CD4-positive, alpha-beta T cell treated with Interleukin-1 beta for 1 hour (primary cell): ENCODE measurements around the gene C1RL.

Experiments
- DNase-seq, 2 donors: peaks; one replicate each; pipeline ENCODE4 v3.0.0-alpha.2; 2020 to 2022

C1RL gene

DNA sequence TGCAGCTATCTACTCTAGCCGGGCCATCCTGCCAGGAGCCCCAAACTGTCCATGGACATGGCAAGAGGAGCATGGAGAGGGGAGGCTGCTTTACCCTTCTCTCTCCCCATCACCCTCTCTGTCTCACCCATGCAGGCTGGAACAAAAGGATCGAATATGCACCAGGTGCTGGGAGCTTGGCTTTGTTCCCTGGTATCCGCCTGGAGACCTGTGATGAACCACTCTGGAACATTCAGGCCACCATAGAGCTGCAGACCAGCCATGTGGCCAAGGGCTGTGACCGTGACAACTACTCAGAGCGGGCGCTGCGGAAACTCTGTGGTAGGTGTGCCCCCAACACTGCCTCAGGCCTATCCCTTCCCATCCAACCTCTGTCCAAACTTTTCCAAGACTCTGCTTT lies 27.1 kb upstream of the C1RL start:
- DNase-seq: no peak

DNA sequence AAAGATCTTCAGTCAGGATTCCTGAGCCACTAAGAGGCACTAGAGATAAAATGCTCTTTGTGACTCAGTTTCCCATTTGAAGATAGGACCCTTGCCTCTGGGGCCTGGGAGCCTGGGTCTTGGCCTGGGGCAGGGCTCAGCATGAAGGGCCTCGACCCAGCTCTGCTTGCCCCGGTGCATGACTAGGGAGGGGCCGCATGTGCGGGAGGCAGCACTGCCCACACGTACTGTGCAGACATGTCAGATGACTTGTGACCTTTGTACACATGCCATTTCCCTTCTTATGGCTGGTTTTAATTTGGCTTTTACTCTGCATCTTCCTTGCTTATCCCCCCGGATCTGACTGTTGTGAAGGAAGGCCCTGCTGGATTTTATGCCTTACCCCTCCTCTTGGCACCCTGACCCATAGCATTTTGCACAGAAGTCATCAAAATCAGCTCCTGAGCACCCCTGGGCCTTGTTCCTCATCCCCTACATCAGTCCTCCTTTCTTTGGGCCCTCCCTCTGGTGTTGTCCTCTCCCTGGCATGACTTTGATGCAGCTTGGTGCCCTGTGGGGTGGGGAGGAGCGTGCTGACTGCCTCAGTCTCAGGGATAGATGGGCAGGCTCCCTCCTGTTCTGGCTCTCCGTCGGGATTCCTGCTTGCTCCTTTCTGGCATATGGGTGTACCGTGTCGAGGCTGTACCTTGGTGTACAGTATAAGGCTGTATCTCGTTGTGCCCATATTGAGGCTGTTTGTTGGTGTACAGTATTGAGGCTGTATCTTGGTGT lies 25.6 kb upstream of the C1RL start:
- no peak for DNase-seq

DNA sequence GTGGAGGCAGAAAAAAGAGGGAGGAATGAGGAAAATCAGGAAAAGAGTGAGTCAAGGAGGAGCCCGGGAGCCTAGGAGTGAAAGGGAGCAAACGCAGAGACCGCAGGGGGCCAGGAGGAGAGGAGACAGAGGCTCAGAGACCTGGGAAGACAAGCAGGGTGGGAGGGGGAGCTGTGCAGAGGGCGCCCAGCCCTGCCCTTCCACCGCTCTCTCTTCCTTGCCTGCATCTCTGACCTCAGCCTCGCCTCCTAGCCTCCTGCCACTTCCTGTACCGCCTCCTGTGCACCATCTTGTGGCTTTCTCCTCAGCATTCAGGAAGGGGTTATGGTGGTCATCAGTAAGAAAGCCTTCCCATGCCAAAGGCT lies 22.5 kb upstream of the C1RL start:
- DNase-seq: peak; percentile 26 to 38

DNA sequence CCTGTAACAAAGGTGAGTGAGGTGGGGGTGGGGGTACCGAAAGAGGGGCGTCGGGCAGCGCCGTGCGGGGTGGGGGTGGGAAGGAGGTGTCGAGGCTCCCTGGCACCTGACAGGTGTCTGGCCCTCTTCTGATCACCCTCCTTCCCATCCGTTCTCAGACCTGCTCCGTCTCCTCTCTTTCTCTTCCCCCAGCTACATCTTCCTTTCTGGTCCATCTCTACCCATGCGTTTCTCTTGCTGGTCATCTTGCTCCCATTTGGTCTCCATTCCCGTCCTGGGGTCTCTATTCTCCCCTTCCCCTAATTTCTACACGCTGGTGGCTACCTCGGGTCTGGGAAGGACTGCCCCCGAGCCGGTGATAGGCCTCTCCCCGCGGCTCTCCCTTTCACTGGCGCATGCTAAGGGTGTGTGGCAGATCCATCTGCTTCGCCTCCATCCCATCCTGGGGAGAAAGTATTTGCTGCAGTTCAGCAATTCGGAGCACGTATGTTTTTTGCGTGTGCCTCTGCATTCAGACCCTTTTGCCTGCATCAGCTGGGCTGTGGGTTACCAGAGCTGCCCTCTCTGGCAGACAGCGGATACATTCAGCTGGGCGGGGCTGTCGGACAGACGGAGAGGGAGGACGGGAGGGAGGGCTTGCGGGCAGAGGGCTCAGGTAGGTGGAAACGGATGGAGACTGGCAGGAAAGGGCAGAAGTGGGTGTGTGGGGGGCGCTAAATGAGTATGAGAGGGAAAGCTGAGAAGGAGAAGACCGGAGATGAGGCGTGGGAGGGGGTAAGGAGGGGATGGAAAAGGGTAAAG lies 21.9 kb upstream of the C1RL start:
- DNase-seq: peak; percentile 54 to 60

DNA sequence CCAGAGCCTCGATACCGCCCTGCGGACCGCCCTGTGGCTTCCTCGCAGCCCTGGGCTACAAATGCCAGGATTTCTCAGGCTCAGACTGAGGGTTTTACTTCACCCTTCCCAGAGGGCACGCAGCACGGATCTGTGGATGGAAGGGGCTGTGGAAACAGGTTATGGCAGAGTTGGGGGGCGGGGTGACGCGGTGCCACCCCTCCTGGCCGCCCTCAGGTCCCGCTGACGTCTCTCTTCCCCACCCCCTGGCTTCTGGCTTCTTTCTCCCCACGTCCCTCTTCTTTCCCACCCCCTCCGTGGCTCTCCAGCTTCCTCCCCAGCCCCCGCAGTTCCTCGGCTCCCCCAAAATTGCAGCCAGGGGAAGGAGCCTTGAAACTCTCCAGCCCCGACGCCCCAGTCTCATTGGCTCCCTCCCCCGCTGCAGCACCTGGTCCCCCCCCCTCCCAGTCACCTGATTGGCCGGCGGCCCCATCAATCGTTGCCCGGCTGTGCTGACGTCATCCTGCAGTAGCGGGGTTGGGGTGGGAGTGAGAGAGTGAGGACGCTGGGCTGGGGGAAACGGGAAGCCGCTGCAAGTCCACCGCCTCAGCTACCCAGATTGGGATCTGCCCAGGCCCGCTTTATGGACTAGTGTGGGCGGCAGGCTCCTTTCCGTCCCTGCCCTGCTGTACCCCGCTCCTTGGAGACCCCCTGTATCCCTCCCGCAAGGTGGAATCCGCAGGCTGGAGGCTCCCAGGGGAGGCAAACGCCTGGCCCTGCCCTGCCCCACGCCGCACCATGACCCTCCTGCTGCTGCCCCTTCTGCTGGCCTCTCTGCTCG lies 21.1 kb upstream of the C1RL start, which contains the start of gene CLSTN3:
Gene CLSTN3, plus strand, starts transcription at position 500 of the 820 bp plus-strand sequence. Its CDS starts 278 bp downstream, at position 778.
- DNase-seq: peak; percentile 85 to 91

DNA sequence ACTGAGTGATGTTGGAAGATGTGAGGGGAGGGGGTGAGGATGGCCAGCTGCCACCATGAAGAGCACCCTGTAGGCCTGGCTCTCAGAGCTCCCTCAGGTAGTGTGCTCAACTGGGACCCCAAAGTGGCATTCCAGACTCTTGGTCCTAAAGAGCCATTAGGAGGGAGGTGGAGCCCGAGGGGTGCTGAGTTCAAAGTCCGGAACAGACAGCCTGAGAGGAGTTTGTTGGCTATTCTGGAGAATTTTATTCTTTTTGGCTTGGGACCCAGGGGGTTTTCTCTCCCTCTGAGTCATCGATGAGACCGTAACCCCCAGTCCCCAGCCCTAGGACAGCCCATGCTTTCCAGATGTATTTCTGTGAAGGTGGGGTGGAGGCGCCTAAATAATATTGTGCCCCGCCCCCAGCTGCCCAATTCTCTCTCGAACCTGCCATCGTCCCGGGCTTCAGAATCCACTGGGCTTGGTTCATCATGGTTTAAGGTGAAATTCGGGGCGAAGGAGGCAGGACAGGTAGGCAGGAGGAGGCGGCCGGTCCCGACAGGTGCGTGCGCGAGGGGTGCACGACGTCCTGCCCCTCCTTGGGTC lies 20.4 kb upstream of the C1RL start:
- no peak for DNase-seq

DNA sequence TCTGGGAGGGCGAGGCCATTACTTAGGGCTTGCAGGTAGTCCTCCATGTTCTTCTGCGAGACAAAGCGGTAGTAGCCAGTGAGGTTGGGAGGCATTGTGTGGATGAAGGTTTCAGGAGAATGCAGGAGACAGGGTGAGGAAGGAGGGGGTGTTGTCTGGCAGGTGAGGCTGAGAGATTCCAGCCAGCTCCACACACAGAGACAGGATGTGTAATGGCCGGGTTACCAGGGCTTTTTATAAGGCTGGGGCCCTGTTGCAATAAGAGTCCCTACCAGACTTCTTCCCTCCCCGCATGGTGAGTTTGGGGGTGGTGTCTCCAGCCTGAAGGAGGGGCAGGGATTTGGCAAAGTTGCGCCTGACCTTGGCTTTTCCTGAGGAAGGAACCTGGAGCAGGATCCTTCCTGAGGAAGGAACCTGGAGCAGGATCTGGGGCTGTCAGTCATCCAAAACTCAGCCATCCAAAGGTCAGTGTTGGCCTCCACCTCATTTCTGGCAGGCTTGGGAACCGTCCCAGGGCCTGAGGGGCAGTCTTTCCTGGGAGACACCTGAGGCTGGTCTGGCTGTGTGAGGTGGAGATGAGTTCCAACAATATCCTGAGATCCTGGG lies 19.8 kb upstream of the C1RL start, which contains the start of gene RBP5:
Gene RBP5, minus strand, starts transcription at position 209 of the 606 bp plus-strand sequence. Its CDS starts 114 bp downstream, at position 95.
- DNase-seq: no peak

DNA sequence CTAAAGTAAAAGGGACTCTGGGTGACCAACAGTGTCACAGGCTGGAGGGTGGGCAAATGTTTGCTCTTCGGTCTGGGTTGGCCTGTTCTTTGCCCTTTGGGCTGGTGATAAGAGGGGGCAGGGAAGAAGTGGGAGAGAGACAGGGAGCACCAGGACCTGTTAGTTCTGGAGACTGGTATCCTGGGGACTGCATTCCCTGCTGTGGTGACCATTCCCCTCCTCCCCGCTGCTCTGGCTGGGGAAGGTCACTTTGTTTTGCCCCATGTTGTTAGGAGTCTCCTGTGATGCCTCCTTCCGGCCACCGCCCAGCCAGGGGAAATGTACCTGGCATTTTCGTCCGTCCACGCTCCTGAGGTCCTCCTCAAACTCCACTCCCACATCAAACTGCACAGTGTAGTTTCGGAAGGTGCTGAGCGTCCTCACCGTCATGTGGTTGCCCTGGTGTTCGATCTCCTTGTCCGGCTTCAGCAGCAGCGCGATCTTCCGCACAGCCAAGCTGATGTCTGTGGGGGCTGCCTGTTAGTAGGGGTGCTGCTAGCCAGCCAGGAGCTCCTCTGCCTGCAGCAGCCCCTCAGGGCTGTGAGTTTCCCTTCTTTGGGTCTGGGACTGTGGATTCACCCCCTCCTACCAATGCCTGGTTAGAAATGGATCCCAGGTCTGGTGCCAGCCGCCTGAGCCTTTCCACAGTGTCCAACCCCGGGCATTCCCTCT lies 19.1 kb upstream of the C1RL start:
- DNase-seq: no peak

DNA sequence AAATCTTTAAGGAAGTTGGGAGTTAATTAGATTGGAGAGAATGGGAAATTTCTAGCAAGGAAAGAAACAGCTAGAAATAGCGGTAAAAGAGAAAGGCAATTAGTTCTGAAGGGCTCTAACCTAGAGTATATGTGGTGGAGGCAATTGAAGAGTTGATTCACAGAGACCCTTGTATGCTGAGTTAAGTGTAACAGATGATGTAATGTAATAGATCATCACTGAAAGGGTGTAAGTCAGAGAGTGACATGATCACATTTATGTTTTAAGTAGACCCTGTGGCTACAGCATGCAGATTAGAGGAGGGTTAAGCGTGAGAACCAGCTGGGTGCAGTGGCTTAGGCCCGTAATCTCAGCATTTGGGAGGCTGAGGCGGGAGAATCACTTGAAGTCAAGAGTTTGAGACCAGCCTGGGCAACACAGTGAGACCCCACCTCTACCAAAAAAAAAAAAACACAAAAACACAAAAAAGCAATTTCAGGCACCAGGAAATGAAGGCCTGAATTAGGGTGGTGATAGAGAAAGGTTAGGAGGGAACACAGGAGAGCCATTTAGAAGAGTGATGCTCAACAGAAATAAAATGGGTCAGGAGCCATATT lies 16.7 kb upstream of the C1RL start:
- no peak for DNase-seq

DNA sequence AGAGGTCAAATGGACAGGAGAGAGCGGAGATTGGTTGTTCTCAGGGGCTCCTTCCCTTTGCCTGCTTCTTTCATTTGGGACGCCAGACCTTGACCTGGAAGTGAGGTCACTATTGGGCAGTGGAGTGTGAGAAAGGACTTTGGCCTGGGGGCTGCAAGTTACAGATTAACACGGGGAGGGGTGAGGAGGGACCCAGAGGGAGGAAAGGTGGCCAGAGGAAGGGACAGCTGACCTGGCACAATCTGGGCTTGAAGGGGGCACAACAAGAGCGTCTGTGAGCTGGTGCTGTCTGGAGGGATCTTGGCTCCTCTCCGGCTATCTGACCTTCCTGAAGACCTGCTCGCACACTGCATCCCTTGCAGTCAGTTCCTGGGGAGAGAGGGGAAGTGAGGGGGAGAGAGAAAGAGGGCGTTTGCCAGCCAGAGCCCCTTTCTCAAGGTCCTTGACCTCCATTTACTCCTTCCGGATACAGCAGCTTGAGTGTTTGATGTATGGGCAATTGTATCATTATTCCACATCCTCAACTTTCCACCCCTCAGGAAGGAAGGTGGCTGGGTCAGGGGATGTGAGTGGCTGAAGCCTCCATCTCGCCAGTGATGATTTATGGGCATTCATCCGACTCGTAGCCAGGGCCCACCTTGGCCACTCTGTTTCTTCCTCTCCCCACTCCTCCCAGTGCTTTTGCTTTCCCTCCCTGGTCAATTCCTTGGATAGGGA lies 14.9 kb upstream of the C1RL start:
- no peak for DNase-seq

DNA sequence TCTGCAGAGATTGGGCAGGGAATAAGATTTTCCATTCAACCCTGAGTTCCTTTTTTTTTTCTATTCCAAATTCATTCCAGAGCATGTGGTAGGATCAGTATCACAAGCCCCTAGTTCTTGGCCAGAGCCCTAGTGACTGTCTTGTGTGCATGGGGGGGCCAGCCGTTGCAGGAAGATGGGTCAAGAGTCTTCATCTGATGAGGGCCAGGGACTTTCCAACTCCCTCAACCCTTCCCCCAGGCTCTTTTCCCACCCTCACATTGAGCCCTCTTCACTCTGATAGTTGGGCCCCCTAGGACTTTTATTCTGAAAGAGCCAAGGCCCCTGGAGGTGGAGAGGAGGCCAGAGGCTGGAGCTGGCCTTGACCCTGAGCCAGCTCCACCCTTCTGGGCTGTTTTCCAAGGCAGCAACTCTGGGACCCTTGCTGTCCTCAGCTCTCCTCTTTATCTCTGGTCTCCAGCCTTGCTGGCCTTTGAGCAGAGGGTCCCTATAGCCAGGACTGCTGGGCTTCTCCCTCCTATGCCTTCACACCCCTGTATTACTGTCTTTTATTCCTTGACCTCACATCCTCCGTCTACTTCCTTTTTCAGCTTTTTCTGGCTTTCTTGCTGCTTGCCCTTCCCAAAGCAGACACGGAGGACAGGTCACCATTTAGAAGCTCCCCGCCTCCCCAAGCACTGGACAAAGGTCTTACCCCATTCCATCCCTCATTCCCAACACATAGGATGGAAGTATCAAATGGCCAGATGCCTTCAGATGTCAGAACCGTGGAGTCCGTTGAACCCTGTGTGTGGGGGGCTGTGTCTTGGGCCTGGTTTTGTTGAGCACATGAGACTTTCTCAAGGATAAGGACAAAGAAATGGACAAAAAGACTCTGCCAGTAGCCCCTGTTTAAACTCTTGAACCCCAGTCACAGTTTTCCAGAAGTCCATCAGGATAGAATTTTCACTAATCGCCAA lies 14.1 kb upstream of the C1RL start:
- no peak for DNase-seq

DNA sequence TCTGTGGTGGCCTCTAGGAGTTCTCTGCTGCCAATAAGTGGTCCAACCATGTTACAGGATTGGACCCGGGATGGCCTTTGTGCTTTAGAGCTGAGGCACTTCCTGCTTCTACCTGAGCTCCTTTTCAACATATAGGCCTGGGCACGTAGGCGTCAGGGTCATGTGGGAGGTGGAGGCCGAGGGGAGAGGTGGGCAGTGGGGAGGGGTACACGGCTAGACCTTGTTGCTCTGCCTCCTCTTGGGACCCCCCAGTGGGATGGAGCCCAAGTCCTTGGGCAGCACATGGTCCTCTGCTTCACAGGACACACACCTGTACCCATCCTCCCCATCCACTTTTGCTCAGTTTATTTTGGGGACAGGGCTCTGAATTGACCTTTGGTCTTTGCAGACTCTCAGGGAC lies 12.3 kb upstream of the C1RL start:
- DNase-seq: no peak

DNA sequence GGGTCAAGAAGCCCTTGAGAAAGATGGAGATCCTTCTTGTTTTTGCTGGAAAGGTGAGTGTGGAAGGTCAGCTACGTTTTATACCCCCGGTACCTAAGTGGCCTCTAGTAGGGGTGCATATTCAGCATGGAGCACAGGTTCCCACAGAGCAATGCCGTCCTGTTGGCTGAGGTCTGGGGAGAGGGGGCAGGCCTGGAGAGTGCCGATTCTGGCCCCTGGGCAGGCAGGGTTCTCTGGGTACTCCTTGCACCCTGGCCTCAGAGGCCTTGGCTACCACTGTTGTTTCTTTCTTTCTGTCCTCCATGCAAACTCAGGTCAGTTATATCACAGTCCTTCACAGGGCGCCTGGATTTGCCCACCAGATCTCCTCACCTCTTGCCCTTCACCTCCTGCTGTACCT lies 11.2 kb upstream of the C1RL start:
- DNase-seq: no peak

DNA sequence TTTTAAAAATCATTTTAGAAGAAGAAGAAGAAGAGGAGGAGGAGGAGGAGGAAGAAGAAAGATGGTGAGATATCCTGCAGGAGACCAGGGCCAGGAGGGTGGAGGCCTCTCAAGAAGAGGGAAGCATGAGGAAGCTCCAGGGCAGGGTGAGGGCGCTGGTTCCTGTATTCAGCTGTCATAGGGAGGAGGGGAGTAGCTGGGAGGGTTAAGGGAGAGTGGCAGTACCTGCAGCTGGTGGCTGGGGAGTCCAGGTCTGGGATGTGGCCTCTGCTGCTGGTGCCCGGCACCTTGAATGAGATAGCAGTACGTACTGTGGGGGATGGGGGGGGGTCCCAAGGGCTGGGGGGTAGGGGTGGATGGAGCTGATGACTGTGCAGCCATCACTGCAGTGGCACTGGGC lies 9.9 kb upstream of the C1RL start:
- no peak for DNase-seq

DNA sequence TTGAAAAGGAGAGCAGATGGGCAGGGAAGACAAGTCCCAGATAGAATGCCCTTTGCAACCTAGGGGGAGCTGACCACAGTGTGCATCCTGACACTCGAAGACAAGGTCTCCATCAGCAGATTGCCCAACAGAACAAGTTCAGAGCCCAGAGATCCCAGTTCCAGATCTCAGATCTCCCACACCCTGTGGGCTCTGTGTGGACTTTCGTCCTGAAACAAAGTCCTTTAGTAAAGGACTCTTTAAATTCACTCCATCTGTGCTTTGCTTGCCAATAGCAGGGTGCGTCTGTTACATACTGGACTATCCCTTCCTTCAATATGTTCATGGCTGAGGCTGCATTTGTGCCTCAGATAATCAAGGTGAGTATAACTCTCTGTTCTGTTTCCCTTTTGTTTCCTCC lies 8.7 kb upstream of the C1RL start:
- DNase-seq: no peak

DNA sequence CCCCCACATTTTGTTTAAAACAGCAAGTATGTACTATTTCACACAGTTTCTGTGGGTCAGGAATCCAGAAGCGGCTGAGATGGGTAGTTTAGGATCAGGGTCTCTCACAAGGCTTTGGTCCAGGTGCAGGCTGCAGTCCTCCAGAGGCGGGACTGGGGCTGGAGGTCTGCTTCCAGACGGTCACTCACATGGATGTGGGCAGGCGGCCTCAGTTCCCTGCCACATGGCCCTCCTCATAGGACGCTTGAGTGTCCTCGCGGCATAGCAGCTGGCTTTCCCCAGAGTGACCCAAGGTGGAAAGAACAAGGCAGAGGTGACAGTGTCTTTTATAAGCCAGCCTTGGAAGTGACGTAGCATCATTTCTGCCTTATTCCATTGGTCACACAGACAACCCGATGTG lies 7.9 kb upstream of the C1RL start:
- no peak for DNase-seq

DNA sequence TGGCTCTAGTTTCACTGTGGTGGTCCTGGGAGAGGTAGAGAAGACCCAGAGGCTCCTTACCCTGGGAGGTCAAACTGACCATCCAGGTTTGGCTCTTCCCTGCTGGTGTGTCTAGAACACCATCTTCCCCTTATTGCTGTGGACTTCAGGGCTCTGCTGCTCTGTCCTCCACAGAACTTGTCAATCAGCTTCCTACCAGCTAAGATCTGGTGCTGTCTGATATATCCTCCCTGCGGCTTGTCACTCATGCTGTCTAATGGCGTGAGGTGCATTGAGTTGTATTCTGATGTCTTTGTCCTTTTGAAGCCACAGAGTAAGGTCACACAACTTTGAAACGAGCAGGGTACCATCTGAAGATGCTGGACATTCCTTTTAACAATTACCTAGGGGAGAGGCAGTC lies 7.2 kb upstream of the C1RL start:
- DNase-seq: no peak

DNA sequence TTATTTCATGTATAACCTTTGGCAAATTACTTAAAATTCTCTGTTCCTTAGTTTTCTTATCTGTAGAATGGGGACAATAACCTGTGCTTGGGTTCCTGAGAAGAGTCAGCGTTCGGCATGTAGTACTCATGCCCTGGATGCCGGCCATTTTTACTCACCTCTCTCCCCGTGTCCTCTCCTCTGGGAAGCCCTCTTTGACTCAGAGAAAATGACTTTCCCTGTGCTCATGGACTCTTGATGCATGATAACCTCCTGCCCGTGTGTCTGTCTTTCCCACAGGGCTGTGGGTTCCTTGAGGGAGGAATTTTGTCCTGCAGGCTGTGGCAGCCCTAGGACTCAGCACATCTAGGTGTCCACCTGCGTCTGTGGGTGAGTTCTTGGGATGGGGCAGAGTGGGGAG lies 5.8 kb upstream of the C1RL start:
- no peak for DNase-seq

DNA sequence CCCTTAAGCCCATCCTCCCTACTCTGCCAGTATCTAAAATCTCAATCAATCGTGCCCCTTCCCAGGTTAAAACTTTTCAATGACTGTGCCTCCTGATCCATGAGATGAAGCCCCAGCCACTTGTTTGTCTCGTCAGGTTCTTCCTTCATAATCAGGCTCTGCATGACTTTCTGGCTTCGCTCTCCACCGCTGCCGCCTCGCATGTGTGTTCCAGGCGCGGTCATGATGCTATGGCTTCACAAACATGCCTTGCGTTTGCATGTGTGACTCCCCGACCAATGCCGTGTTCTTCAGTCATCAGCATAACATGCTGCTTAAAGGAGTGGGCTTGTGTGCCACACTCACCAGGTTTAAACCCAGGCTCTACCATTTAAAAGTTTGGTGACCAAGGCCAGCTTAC lies 5.0 kb upstream of the C1RL start:
- no peak for DNase-seq
